Adrenal gland (tissue), 12 donors: ENCODE measurements around the gene OTX1. TPM values are rescaled to one million over a fixed set of nuclear protein-coding genes. Genes with fewer than 3 reads are reported as not detected.

ENCODE experiments used
- DNase-seq, 7 donors: peaks; one replicate each; pipeline ENCODE4 v3.0.0-alpha.2; 2019 to 2020
- H3K27ac ChIP-seq, 5 donors: fragments of 200-600 bp; sonication (generic) in 4 of 5; 1 replicate in 3 of 5; 2 replicates in 2 of 5; pipeline versions ENCODE4 v1.5.1 to v1.8.0; 2016 to 2020; ENCODE audit warnings: mild to moderate bottlenecking in 1 of 5
- H3K27me3 ChIP-seq: fragments of 200-600 bp; 2 replicates; pipeline ENCODE4 v1.8.0; 2021
- H3K36me3 ChIP-seq, 2 donors: fragments of 200-600 bp; replicated peaks in 1 of 2; 1 replicate in 1 of 2; 2 replicates in 1 of 2; pipeline versions ENCODE4 v1.5.1 to v1.8.0; 2018 to 2022
- H3K4me1 ChIP-seq, 2 donors: fragments of 200-600 bp; replicated peaks in 1 of 2; 1 replicate in 1 of 2; 2 replicates in 1 of 2; pipeline versions ENCODE4 v1.5.1 to v1.8.0; 2018 to 2021
- H3K4me3 ChIP-seq, 4 donors: fragments of 200-600 bp; sonication (generic) in 3 of 4; one replicate each; pipeline ENCODE4 v1.5.1; 2016 to 2018
- H3K9me3 ChIP-seq, 3 donors: fragments of 200-600 bp; sonication (generic) in 1 of 3; replicated peaks in 1 of 3; 1 replicate in 2 of 3; 2 replicates in 1 of 3; pipeline versions ENCODE4 v1.5.1 to v1.8.0; 2016 to 2021
- POLR2A ChIP-seq, 2 donors: fragments of 450-650 bp; IDR thresholded peaks; one replicate each; pipeline ENCODE4 v1.6.1; 2017; ENCODE audit warnings: antibody characterized with exemption in 2 of 2, mild to moderate bottlenecking in 2 of 2, moderate library complexity in 1 of 2
- WGBS, 4 donors: extraction: QIAGEN DNeasy Blood & Tissue Kit in 2 of 4; methylation state at CpG; one replicate each; pipeline versions ENCODE4 v1.1.5 to v1.1.7; 2013 to 2017; 5-methylcytosine and 5-hydroxymethylcytosine counted together
- intact Hi-C, 2 donors: fragments of 100-400 bp; cut with DNase I; formaldehyde crosslinking; loops; one replicate each; pipeline versions ENCODE4 v1.14.1 to v1.15.0; 2022 to 2023
- polyA plus RNA-seq, 3 donors: library from polyadenylated mRNA; stranded (reverse); fragments of 200-250 nt in 2 of 3; fragments of 350-450 nt in 1 of 3; fragmentation: Illumina TruSeq in 1 of 3; extraction: RNeasy Lipid Tissue Mini Kit (QIAGEN cat#74804) in 1 of 3; gene quantifications; one replicate each; pipeline ENCODE4 v1.2.3, GENCODE V29; 2013 to 2014
- total RNA-seq, 9 donors: library from RNA; depleted of rRNA in 4 of 9; stranded (reverse); fragments of >200 nt in 4 of 9; fragments of 120-200 nt in 1 of 9; fragmentation: NEBNext Ultra II Directional in 1 of 9; extraction: Animal tissue kit (Norgen Biotek cat#: 25700) in 1 of 9; gene quantifications; one replicate each; pipeline versions ENCODE4 v1.1.0 to v1.2.4, GENCODE V29; 2013 to 2023
- TF ChIP-seq, protein P1 (sequence below), 6 experiments: fragments of 450-650 bp in 4 of 6; fragments of 200-600 bp in 2 of 6; sonication (generic) in 1 of 6; IDR thresholded peaks; 1 replicate in 5 of 6; 2 replicates in 1 of 6; pipeline versions ENCODE4 v1.5.1 to v1.8.0; 2016 to 2021; ENCODE audit warnings: antibody characterized with exemption in 6 of 6, mild to moderate bottlenecking in 2 of 6, moderate library complexity in 1 of 6
- donor health status: healthy with polysubstance abuse.
- donor health status: Bipolar disorder and iron deficiency.
- donor health status: DM: yes; HTN: yes; CAD: no.
- donor health status: DM: no; HTN: no; CAD: no.
- donor health status: DM: no; HTN: no; CAD: no.
- donor health status: DM: yes; HTN: yes; CAD: no.

The OTX1 gene
- total and polyA plus RNA-seq, 12 donors, result 0.24 TPM; not detected in 11

DNA sequence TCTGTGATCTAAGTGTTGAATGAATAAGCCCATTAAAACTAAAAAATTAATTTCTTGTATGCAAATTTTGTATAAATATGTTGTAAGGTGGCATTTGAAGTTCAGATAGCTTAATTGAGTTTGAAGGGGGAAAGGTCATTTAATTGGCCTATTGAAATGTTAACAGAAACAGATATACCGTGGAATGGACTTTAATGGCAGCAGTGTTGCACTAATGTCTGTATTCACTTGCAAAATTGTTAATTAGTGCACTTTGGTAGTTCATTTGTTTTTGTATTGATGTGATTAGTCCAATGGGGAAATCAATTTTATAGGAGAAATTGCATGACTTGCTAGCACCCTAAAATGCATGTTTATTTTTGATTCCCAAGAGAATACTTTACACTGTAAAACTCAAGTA is 41.8 kb upstream of the OTX1 start:
- no peak for DNase-seq
- Histone ChIP-seq H3K27ac (no peak overlapping the region), H3K9me3 (no peaks in the 10 kb centered on the region), H3K27me3 (no peaks in the 10 kb centered on the region), H3K4me3 (no peak overlapping the region), H3K36me3 (no peaks in the 10 kb centered on the region), H3K4me1 (no peaks in the 10 kb centered on the region)
- WGBS, 4 donors, result 94 to 95% (median 95%) methylated on average over 1 of the region's 1 CpG
- intact Hi-C loops, result no loop called here
- TF ChIP-seq, protein P1, sequence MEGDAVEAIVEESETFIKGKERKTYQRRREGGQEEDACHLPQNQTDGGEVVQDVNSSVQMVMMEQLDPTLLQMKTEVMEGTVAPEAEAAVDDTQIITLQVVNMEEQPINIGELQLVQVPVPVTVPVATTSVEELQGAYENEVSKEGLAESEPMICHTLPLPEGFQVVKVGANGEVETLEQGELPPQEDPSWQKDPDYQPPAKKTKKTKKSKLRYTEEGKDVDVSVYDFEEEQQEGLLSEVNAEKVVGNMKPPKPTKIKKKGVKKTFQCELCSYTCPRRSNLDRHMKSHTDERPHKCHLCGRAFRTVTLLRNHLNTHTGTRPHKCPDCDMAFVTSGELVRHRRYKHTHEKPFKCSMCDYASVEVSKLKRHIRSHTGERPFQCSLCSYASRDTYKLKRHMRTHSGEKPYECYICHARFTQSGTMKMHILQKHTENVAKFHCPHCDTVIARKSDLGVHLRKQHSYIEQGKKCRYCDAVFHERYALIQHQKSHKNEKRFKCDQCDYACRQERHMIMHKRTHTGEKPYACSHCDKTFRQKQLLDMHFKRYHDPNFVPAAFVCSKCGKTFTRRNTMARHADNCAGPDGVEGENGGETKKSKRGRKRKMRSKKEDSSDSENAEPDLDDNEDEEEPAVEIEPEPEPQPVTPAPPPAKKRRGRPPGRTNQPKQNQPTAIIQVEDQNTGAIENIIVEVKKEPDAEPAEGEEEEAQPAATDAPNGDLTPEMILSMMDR (IDR thresholded peaks at IDR 0.05), result no peak
- no peak for TF ChIP-seq POLR2A (IDR thresholded peaks at IDR 0.05)

DNA sequence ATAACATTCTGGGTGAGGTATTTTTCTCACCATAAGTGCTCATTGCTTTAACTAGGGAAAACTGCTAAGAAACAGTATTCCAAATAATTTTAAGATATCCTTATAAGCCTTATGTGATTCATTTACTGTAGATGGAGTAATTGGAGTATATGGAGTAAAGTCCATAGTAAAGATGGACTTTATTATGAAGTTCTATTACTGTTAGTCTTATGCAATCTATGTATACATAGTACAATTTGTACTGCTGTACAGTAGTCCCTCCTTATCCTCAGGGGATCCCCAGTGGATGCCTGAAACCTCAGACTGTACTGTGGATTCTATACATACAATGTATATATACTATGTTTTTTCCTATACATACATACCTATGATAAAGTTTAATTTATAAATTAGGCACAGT is 41.1 kb upstream of the OTX1 start:
- Histone ChIP-seq H3K36me3 (no peaks in the 10 kb centered on the region), H3K27me3 (no peaks in the 10 kb centered on the region), H3K27ac (no peak overlapping the region), H3K4me1 (no peaks in the 10 kb centered on the region), H3K9me3 (no peaks in the 10 kb centered on the region), H3K4me3 (no peak overlapping the region)
- no peak for DNase-seq
- intact Hi-C loops, result no loop called here
- no peak for TF ChIP-seq POLR2A (IDR thresholded peaks at IDR 0.05)
- TF ChIP-seq, protein P1 (IDR thresholded peaks at IDR 0.05), result no peak

- no peak for DNase-seq
- 88 to 98% (median 93%) methylated on average over 1 of the region's 1 CpG for WGBS, 4 donors
- TF ChIP-seq POLR2A (IDR thresholded peaks at IDR 0.05), result no peak
- TF ChIP-seq, protein P1 (IDR thresholded peaks at IDR 0.05), result no peak
- H3K27ac ChIP-seq, result no peak overlapping the region
- H3K9me3 ChIP-seq, result no peaks in the 10 kb centered on the region
- no peak overlapping the region for H3K4me3 ChIP-seq
- no peaks in the 10 kb centered on the region for H3K27me3 ChIP-seq
- no peaks in the 10 kb centered on the region for H3K4me1 ChIP-seq
- no peaks in the 10 kb centered on the region for H3K36me3 ChIP-seq
- intact Hi-C loops, result no loop called here
These were observed 38.1 kb upstream of the OTX1 start for GRCh38 chr2:63012541-63012940.

- intact Hi-C loops, result no loop called here
- WGBS, 4 donors, result 89 to 95% (median 93%) methylated on average over 8 of the region's 8 CpGs
- Histone ChIP-seq H3K27ac (no peak overlapping the region), H3K9me3 (no peaks in the 10 kb centered on the region), H3K27me3 (no peaks in the 10 kb centered on the region), H3K36me3 (no peaks in the 10 kb centered on the region), H3K4me3 (no peak overlapping the region), H3K4me1 (no peaks in the 10 kb centered on the region)
- DNase-seq, result no peak
- TF ChIP-seq POLR2A (IDR thresholded peaks at IDR 0.05), result no peak
- TF ChIP-seq, protein P1 (IDR thresholded peaks at IDR 0.05), result no peak
These were observed 37.2 kb upstream of the OTX1 start for GRCh38 chr2:63013438-63013837.
